Common myeloid progenitor, CD34-positive (primary cell): Measurements from ENCODE around the gene RBKS.

Experiments used
- CTCF ChIA-PET: fragments of 350-600 bp; sonication (Branson Sonifier 250); formaldehyde crosslinking; loops from one replicate; lab custom pipeline; 2021; ENCODE audit warnings: antibody characterized with exemption; lab: Charles Lee
- POLR2A ChIA-PET: fragments of 350-600 bp; sonication (Branson Sonifier 250); formaldehyde crosslinking; loops from one replicate; lab custom pipeline; 2021; ENCODE audit warnings: antibody characterized with exemption; lab: Charles Lee
- DNase-seq, 3 donors: peaks; one replicate each; pipeline versions ENCODE4 v3.0.0 to v3.0.0-alpha.2; 2013
- H3K27ac ChIP-seq, 2 experiments: 1 replicate in 1 of 2; 2 replicates in 1 of 2; pipeline ENCODE4 v1.7.0; 2013; ENCODE audit warnings: inconsistent platforms in 2 of 2, low read length in 2 of 2, mild to moderate bottlenecking in 2 of 2, low read depth in 1 of 2, moderate library complexity in 1 of 2; ENCODE audit not compliant: severe bottlenecking in 2 of 2, insufficient read depth in 1 of 2, poor library complexity in 1 of 2
- H3K27me3 ChIP-seq, 5 experiments: replicated peaks in 2 of 5; 1 replicate in 3 of 5; 2 replicates in 2 of 5; pipeline versions ENCODE4 v1.6.1 to v1.7.0; 2013; ENCODE audit warnings: low read length in 4 of 5, mild to moderate bottlenecking in 2 of 5, moderate library complexity in 2 of 5, inconsistent platforms in 1 of 5; ENCODE audit not compliant: insufficient read depth in 5 of 5, control insufficient read depth in 4 of 5
- H3K36me3 ChIP-seq, 4 experiments: 1 replicate in 2 of 4; 2 replicates in 2 of 4; pipeline versions ENCODE4 v1.6.1 to v1.7.0; 2013; ENCODE audit warnings: low read length in 3 of 4, control low read depth in 1 of 4, mild to moderate bottlenecking in 1 of 4; ENCODE audit not compliant: control insufficient read depth in 4 of 4, insufficient read depth in 4 of 4
- H3K4me1 ChIP-seq, 4 experiments: 1 replicate in 3 of 4; 2 replicates in 1 of 4; pipeline versions ENCODE4 v1.6.1 to v1.7.1; 2013; ENCODE audit warnings: low read length in 3 of 4, mild to moderate bottlenecking in 3 of 4, control low read depth in 1 of 4, inconsistent platforms in 1 of 4, moderate library complexity in 1 of 4; ENCODE audit not compliant: control insufficient read depth in 4 of 4, insufficient read depth in 4 of 4; ENCODE audit errors: control extremely low read depth in 1 of 4
- H3K4me3 ChIP-seq, 7 experiments: 1 replicate in 4 of 7; 2 replicates in 3 of 7; pipeline versions ENCODE4 v1.5.1 to v1.7.0; 2013; ENCODE audit warnings: mild to moderate bottlenecking in 7 of 7, low read length in 6 of 7, moderate library complexity in 6 of 7, inconsistent platforms in 2 of 7, low read depth in 2 of 7, control low read depth in 1 of 7; ENCODE audit not compliant: insufficient read depth in 4 of 7, control insufficient read depth in 1 of 7; ENCODE audit errors: extremely low read depth in 1 of 7
- H3K9me3 ChIP-seq, 5 experiments: 1 replicate in 4 of 5; 2 replicates in 1 of 5; pipeline versions ENCODE4 v1.6.1 to v1.7.1; 2013; ENCODE audit warnings: low read length in 4 of 5, mild to moderate bottlenecking in 2 of 5, inconsistent platforms in 1 of 5, low read depth in 1 of 5, moderate library complexity in 1 of 5; ENCODE audit not compliant: control insufficient read depth in 4 of 5, insufficient read depth in 2 of 5; ENCODE audit errors: control extremely low read depth in 1 of 5
- whole genome bisulfite sequencing: methylation state at CpG from one replicate; pipeline ENCODE4 v1.1.5; 2013; ENCODE audit not compliant: insufficient coverage; 5-methylcytosine and 5-hydroxymethylcytosine counted together

Gene RBKS

GRCh38 chr2:27907547-27907946 is 17.4 kb upstream of the RBKS start:
- Histone ChIP-seq H3K4me1 (no peaks in the 10 kb centered on the region), H3K4me3 (no peak overlapping the region), H3K27me3 (no peaks in the 10 kb centered on the region), H3K27ac (no peak overlapping the region), H3K9me3 (no peaks in the 10 kb centered on the region), H3K36me3 (peaks cover 0 to 13% (median 3%) of the 10 kb centered on the region in 4 experiments)
- POLR2A ChIA-PET: no interaction called here
- CTCF ChIA-PET: interaction anchor here (1.1 kb wide), 1 partner anchor 8 kb away, joined by 3 read pairs; no protein-coding TSS in a partner anchor
- WGBS: 100% methylated on average over 1 of the region's 3 CpGs
- DNase-seq: no peak

GRCh38 chr2:27906074-27906473 is 15.9 kb upstream of the RBKS start:
- no peak for DNase-seq
- POLR2A ChIA-PET: no interaction called here
- Histone ChIP-seq H3K9me3 (no peaks in the 10 kb centered on the region), H3K4me1 (no peaks in the 10 kb centered on the region), H3K27ac (no peak overlapping the region), H3K36me3 (peaks cover 2 to 15% (median 5%) of the 10 kb centered on the region in 4 experiments), H3K4me3 (no peak overlapping the region), H3K27me3 (no peaks in the 10 kb centered on the region)
- CTCF ChIA-PET: interaction anchor here (1.8 kb wide), 1 partner anchor 8 kb away, joined by 5 read pairs; no protein-coding TSS in a partner anchor
- 93% methylated on average over 1 of the region's 1 CpG for WGBS

DNA sequence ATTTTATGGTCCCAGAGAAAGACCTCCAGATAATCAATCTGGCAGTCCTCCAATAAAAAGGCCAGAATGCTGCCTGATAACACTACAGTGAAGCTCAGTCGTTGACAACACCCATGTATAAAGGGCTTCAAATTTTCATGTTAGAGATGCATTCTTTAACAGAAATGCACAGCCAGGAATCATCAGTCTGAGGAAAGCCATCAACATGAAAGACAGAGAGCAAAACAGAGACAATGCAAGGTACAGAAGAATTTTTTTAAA is 14.1 kb upstream of the RBKS start:
- CTCF ChIA-PET: interaction anchor here (1.8 kb wide), 1 partner anchor 10 kb away, joined by 5 read pairs; no protein-coding TSS in a partner anchor
- no peak for DNase-seq
- Histone ChIP-seq H3K27ac (no peak overlapping the region), H3K36me3 (peaks cover 2 to 18% (median 9%) of the 10 kb centered on the region in 4 experiments), H3K4me1 (no peaks in the 10 kb centered on the region), H3K27me3 (no peaks in the 10 kb centered on the region), H3K9me3 (no peaks in the 10 kb centered on the region), H3K4me3 (no peak overlapping the region)
- POLR2A ChIA-PET: no interaction called here
- 100% methylated on average over 1 of the region's 1 CpG for WGBS

- Histone ChIP-seq H3K36me3 (peaks cover 2 to 18% (median 11%) of the 10 kb centered on the region in 4 experiments), H3K4me1 (no peaks in the 10 kb centered on the region), H3K27me3 (no peaks in the 10 kb centered on the region), H3K27ac (no peak overlapping the region), H3K4me3 (no peak overlapping the region), H3K9me3 (no peaks in the 10 kb centered on the region)
- DNase-seq: no peak
- 98% methylated on average over 7 of the region's 10 CpGs for WGBS
- POLR2A ChIA-PET: no interaction called here
- CTCF ChIA-PET: interaction anchor here (0.8 kb wide), 1 partner anchor 9 kb away, joined by 3 read pairs; no protein-coding TSS in a partner anchor
Measured at GRCh38 chr2:27903649-27904404, 13.6 kb upstream of the RBKS start.

DNA sequence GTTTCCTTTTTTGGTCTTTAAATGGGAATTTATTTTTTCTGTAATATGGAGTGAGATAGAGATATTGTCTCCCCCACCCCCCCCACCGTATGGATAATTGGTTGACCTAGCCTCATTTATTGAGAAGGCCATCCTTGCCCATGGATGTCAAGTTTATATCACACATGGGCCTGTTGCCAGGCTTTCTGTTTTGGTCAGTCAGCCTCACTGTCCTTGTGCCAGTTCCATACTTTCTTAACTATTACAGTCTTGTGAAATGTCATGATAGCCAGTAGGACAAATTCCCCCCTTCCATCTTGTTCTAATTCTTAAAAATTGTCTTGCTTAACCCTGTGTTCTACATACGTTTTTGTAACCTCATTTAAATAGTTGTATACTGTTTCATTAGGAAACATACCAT is 12.8 kb upstream of the RBKS start:
- Histone ChIP-seq H3K4me3 (no peak overlapping the region), H3K9me3 (no peaks in the 10 kb centered on the region), H3K36me3 (peaks cover 4 to 19% (median 14%) of the 10 kb centered on the region in 4 experiments), H3K27ac (no peak overlapping the region), H3K27me3 (no peaks in the 10 kb centered on the region), H3K4me1 (peaks cover 0 to 3% (median 1%) of the 10 kb centered on the region in 4 experiments)
- CTCF ChIA-PET: interaction anchor here (0.8 kb wide), 1 partner anchor 9 kb away, joined by 3 read pairs; no protein-coding TSS in a partner anchor
- 100% methylated on average over 1 of the region's 2 CpGs for WGBS
- no peak for DNase-seq
- POLR2A ChIA-PET: interaction anchor here (0.5 kb wide), 1 partner anchor 26 kb away, joined by 3 read pairs; no protein-coding TSS in a partner anchor

GRCh38 chr2:27902098-27902497 is 11.9 kb upstream of the RBKS start:
- Histone ChIP-seq H3K27ac (no peak overlapping the region), H3K27me3 (no peaks in the 10 kb centered on the region), H3K4me1 (peaks cover 0 to 11% (median 5%) of the 10 kb centered on the region in 4 experiments), H3K4me3 (no peak overlapping the region), H3K36me3 (peaks cover 4 to 21% (median 14%) of the 10 kb centered on the region in 4 experiments), H3K9me3 (no peaks in the 10 kb centered on the region)
- ChIA-PET POLR2A (no interaction called here), CTCF (interaction anchor here (1.0 kb wide), 1 partner anchor 17 kb away, joined by 3 read pairs; no protein-coding TSS in a partner anchor)
- no CpG with 5 or more reads among the region's 1 CpG for WGBS
- no peak for DNase-seq

DNA sequence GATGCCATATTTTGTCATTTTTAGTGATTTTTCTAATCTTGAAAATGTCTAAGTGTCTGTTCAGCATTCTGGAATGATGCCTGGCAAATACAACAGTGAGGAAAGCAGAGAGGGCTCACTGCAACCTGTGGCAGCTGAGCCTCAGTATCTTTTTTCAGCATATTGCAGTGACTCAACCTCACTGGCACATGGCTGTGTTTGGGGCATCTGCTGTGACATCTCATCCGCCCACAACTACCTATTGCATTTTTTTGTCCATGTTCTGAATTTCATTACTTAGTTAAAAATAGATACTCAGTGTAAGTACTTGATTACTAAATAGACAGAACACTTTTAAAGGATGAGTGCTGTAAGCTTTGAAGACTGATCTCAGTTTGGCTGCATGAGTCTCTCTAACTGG is 11.0 kb upstream of the RBKS start:
- ChIA-PET POLR2A (no interaction called here), CTCF (interaction anchor here (0.6 kb wide), 1 partner anchor 43 kb away, joined by 3 read pairs; no protein-coding TSS in a partner anchor)
- H3K36me3 ChIP-seq: peaks cover 7 to 28% (median 20%) of the 10 kb centered on the region in 4 experiments
- DNase-seq: peak in 1 of 3 donors; percentile 9
- peaks cover 0 to 16% (median 6%) of the 10 kb centered on the region in 4 experiments for H3K4me1 ChIP-seq
- no peaks in the 10 kb centered on the region for H3K9me3 ChIP-seq
- no peak overlapping the region for H3K27ac ChIP-seq
- WGBS: no CpG with 5 or more reads among the region's 1 CpG
- H3K4me3 ChIP-seq: no peak overlapping the region
- no peaks in the 10 kb centered on the region for H3K27me3 ChIP-seq
